NCI-H146 treated with DMSO at 0.1 percent for 48 hours (cell line): ENCODE measurements around the gene KAT8.

ENCODE experiments used
- DNase-seq: peaks from one replicate; lab custom pipeline; 2025; ENCODE audit not compliant: unreplicated experiment; lab: John Stamatoyannopoulos, UW

Gene KAT8

DNA sequence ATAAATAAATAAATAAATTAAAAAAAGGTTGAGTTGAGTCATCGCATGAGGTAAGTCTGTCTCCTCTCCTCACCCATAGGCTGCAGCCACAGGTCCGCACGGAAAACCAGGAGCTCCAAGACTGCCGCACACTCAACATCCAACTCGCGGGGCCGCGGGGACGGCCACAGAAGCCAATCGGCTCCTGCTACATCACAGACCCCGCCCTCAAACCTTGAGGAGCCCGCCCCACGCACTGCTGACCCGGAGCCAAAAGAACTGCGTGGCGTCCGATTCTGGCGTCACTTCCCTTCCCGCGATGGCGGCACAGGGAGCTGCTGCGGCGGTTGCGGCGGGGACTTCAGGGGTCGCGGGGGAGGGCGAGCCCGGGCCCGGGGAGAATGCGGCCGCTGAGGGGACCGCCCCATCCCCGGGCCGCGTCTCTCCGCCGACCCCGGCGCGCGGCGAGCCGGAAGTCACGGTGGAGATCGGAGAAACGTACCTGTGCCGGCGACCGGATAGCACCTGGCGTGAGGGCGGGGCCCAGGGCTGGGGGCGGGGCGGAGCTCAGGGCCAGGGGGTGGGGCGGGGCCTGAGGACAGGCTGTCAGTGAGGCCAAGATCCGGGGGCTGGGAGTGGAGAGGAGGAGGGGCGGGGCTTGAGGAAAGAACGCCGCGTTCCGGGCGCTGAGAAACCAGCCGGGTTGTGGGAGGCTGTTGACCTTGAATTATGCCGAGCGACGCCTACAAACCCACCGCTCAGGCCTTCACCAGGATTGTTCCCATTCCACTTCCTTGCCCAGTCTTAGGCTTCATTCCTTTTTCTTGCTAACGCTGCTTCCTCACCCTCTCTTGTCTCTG, at the start of gene KAT8:
Gene KAT8 (plus strand): TSS at position 281 of the 839 bp plus-strand sequence. CDS start 18 bp downstream, at position 299.
- peak; percentile 95 for DNase-seq

DNA sequence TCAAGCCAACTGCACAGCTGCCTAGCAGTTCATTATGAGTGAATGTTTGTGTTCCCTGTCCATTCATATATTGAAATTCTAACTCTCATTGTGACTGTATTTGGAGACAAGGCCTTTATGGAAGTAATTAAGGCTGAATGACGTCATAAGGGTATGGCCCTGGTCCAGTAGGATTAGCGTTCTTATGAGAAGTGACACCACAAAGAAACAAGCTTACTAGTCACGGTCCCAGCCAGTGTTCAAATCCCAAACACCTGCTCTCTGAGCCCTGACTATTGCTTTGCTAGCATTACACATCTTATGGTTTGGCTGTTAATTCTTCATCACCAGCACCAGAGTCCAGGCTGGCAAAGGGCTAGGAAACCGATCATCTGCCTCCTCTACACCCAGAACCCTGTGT, 45.6 kb upstream of the KAT8 start:
- no peak for DNase-seq

DNA sequence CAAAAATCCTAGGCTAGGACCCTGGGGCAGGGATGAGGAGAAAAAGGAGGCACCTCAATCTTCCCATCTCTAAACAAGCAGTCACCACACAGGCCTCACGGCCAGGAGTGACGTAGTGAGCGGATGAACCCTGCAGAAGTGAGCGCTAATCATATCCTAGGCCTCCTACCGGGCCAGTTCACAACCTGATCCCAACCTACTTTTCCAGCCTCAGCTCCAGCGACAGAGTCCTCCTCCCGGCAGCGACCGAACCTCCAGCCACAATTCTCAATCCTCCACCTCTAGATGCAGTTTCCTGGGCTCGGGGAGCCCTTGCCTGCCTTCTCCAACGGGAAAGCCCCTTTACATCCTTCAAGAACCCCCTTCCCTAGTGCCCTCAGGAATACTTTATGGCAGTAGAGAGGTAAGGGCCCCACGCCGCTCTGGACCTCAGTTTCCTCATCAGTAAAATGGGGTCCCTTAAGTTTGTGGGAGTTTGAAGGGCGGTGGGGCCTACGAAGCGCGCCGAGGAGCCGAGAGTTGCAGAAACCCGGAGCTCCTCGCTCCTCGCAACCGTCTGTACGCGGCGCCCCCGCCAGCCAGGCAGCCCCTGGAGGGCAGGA, 44.8 kb upstream of the KAT8 start:
- DNase-seq = no peak

DNA sequence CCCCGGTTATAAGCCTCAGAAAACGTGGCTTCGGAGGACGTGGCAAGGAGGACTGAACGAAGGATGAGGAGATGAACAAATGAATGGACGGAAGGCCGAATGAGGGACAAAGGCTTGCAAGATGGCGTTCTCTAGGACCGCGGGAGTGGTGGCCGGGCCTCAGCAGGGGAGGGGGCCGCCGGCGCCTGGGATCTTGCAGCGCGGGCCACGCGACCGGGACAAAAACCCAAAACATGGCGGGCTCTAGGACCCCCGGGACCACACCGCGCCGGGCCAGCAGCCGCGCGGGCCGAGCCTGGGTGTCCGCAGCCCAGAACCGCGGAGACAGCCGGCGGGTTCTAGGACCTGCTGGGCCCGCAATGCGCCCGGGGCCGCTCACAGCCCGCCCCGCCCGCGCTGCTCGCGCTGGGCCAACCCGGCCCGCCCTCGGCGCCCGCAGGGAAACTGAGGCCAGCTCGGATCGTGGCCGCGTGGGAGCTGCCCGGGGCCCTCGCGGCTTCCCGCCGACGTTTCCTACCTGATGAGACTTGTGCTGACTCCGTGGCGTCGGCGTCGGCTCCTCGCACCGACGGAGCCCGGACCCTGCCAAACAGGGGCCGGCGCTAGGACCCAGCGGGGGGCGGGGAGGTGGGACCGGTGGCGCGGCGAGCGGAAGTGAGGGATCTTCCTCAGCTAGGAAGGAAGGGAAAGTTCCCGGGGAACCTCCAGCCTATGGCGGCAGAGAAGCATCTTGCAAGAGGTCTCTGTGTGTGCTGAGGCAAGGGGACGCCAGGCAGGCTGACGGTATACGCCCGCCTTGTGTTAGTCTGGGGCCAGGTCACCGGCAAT, 44.1 kb upstream of the KAT8 start:
- DNase-seq = peak; percentile 83

DNA sequence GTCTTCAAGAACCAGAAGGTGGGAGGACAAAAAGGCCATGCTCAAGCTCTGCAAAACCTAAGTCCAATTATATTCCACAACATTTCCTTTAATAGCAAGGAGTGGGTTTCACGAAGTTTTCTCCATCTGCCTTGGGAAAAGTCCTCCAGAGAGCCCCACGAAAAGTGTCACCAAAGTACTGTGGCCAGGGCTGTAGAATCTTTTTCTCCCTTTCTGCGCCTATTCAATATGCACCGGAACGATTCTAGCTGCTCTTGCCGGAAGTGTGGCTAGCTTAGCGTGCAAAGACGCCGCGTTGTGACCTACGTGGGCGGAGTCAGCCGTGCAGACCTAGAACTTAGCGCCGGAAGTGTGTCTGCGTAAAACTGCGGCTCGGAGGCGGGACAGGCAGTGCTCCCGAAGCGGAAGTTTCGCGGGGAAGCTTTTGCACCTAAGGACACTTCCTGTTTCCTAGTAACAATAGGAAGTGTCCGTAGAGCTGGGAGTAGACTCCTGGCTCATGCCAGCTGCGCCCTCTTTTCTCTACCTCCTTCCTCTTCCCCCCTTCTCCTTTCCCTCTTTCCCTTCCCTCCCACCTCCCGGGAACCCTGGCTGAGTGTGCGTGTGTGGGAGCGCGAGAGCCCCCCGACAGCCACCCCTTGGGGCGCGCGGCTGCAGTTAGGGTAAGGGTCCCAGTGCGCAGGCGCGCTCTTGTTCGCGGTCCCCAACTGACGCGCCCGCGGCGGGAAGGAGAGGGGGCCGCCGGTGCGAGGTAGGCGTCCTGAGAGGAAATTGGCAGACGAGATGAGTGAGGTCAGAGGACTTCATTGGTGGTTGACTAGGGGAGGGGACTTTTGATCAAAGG, 43.3 kb upstream of the KAT8 start, which contains the start of the genes ZNF646 and ZNF668:
Gene ZNF646 (plus strand): TSS at position 453 of the 844 bp plus-strand sequence. CDS start 1,903 bp downstream, outside the sequence.
Gene ZNF668 (minus strand): TSS at position 271 of the 844 bp plus-strand sequence. CDS start 9,781 bp downstream, outside the sequence.
- DNase-seq = peak; percentile 99

DNA sequence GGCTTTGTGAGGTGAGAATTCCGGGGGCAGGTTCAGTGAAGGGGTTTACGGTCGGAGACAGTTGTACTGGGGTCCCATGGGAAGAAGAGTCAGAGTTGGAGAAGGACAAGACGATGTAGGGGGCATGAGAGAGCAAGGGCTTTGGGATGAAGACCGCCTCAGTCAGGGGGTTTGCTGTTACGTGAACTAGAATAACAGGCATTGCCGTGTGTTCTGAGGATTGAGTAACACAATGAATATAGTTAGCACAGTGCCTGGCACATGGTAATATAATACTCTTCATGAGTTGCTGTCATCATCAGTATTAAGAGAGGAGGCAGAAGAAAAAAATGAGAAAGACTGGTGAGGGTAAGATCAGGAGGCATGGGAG, 42.7 kb upstream of the KAT8 start:
- no peak for DNase-seq

DNA sequence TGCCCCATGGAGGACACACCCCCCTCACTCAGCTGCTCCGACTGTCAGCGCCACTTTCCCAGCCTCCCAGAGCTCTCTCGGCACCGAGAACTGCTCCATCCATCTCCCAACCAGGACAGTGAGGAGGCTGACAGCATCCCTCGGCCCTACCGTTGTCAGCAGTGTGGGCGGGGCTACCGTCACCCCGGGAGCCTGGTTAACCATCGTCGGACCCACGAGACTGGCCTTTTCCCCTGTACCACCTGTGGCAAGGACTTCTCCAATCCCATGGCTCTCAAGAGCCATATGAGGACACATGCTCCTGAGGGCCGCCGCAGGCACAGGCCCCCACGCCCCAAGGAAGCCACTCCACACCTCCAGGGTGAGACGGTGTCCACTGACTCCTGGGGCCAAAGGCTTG, 41.1 kb upstream of the KAT8 start:
- no peak for DNase-seq

DNA sequence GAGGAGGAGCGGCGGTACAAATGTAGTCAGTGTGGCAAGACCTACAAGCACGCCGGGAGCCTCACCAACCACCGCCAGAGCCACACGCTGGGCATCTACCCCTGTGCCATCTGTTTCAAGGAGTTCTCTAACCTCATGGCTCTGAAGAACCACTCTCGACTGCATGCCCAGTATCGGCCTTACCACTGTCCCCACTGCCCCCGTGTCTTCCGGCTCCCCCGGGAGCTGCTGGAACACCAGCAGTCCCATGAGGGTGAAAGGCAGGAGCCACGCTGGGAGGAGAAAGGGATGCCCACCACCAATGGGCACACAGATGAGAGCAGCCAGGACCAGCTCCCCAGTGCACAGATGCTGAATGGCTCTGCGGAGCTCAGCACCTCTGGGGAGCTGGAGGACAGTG, 40.4 kb upstream of the KAT8 start:
- no peak for DNase-seq

DNA sequence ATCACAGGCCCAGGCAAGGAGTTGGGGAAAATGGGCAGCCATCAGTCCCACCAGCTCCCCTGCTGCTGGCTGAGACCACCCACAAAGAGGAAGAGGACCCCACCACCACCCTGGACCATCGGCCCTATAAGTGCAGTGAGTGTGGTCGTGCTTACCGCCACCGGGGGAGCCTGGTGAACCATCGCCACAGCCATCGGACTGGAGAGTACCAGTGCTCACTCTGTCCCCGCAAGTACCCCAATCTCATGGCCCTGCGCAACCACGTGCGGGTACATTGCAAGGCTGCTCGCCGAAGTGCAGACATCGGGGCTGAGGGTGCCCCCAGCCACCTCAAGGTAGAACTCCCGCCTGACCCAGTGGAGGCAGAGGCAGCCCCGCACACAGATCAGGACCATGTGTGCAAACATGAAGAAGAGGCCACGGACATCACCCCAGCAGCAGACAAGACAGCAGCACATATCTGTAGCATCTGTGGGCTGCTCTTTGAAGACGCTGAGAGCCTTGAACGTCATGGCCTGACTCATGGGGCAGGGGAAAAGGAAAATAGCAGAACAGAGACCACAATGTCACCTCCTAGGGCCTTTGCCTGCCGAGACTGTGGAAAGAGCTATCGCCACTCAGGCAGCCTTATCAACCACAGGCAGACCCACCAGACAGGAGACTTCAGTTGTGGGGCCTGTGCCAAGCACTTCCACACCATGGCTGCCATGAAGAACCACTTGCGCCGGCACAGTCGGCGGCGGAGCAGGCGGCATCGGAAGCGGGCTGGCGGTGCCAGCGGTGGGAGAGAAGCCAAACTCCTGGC, 39.7 kb upstream of the KAT8 start:
- DNase-seq = no peak

DNA sequence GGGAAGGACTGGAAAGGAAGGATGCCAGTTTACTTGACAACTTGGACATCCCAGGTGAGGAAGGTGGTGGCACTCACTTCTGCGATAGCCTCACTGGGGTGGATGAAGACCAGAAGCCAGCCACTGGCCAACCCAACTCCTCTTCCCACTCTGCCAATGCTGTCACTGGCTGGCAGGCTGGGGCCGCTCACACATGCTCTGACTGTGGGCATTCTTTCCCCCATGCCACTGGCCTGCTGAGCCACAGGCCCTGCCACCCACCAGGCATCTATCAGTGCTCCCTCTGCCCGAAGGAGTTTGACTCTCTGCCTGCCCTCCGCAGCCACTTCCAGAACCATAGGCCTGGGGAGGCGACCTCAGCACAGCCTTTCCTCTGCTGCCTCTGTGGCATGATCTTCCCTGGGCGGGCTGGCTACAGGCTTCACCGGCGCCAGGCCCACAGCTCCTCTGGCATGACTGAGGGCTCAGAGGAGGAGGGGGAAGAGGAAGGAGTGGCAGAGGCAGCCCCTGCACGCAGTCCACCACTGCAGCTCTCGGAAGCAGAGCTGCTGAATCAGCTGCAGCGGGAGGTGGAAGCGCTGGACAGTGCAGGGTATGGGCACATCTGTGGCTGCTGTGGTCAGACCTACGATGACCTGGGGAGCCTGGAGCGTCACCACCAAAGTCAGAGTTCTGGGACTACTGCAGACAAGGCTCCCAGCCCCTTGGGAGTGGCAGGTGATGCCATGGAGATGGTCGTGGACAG, 38.7 kb upstream of the KAT8 start:
- no peak for DNase-seq

DNA sequence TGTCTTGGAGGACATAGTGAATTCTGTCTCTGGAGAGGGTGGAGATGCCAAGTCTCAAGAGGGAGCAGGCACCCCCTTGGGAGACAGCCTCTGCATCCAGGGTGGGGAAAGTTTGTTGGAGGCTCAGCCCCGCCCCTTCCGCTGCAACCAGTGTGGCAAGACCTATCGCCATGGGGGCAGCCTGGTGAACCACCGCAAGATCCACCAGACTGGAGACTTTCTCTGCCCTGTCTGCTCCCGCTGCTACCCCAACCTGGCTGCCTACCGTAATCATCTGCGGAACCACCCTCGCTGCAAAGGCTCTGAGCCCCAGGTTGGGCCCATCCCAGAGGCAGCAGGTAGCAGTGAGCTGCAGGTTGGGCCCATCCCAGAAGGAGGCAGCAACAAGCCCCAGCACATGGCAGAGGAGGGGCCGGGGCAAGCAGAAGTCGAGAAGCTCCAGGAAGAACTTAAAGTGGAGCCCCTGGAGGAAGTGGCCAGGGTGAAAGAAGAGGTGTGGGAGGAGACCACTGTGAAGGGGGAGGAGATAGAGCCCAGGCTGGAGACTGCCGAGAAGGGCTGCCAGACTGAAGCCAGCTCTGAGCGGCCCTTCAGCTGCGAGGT, 38.0 kb upstream of the KAT8 start:
- no peak for DNase-seq

DNA sequence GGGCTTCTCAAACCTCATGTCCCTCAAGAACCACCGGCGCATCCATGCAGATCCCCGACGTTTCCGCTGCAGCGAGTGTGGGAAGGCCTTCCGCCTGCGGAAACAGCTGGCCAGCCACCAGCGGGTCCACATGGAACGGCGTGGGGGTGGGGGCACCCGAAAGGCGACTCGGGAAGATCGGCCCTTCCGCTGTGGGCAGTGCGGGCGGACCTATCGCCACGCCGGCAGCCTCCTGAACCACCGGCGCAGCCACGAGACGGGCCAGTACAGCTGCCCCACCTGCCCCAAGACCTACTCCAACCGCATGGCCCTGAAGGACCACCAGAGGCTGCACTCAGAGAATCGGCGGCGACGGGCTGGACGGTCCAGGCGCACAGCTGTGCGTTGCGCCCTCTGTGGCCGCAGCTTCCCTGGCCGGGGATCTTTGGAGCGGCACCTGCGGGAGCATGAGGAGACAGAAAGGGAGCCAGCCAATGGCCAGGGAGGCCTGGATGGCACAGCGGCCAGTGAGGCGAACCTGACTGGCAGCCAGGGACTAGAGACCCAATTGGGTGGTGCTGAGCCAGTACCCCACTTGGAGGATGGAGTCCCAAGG, 37.3 kb upstream of the KAT8 start:
- no peak for DNase-seq

DNA sequence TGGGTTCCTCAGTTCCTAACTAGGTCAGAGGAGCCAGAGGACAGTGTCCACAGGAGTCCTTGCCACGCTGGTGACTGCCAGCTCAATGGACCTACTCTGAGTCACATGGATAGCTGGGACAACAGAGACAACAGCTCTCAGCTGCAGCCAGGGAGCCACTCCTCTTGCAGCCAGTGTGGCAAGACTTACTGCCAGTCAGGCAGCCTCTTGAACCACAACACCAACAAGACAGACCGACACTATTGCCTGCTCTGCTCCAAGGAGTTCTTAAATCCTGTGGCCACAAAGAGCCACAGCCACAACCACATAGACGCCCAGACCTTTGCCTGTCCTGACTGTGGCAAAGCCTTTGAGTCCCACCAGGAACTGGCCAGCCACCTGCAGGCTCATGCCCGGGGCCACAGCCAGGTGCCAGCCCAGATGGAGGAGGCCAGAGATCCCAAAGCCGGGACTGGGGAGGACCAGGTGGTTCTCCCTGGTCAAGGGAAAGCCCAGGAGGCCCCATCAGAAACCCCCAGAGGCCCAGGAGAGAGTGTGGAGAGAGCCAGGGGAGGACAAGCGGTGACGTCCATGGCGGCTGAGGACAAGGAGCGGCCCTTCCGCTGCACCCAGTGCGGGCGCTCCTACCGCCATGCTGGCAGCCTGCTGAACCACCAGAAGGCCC, 36.6 kb upstream of the KAT8 start:
- no peak for DNase-seq

DNA sequence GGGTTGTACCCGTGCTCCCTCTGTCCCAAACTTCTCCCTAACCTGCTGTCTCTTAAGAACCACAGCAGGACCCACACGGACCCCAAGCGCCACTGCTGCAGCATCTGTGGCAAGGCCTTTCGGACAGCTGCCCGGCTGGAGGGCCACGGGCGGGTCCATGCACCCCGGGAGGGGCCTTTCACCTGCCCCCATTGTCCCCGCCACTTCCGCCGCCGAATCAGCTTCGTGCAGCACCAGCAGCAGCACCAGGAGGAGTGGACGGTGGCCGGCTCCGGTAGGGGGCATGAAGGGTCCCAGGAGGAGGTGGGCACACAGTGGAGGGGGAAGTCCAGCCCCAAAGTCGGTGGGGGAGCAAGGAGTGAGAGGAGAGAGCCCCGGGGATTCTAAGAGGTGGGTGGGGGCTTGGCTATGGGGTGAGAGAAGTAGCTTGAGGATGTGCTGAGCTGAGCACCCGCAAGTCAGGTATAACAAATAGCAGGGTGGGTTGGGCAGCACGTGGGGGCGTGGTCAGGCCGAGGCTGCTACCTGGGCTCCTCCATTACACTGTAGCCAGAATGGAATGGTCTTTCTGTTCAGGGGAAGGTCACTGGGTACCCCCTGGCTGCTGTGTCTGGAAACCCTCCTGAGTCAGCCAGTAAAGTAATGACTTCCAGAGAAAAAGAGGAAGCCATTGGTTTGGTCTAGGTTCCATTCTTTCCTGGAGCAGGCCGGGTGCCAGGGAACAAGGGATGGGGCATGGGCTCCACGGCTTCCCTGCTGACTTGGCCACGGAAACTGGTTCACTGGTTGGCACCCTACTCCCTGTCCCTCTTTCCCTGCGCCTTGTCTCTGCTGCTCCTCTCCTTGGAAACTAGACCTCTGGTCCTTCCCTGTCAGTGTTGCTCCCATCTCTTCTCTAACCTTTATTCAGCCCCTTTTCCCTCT, 35.8 kb upstream of the KAT8 start:
- no peak for DNase-seq

DNA sequence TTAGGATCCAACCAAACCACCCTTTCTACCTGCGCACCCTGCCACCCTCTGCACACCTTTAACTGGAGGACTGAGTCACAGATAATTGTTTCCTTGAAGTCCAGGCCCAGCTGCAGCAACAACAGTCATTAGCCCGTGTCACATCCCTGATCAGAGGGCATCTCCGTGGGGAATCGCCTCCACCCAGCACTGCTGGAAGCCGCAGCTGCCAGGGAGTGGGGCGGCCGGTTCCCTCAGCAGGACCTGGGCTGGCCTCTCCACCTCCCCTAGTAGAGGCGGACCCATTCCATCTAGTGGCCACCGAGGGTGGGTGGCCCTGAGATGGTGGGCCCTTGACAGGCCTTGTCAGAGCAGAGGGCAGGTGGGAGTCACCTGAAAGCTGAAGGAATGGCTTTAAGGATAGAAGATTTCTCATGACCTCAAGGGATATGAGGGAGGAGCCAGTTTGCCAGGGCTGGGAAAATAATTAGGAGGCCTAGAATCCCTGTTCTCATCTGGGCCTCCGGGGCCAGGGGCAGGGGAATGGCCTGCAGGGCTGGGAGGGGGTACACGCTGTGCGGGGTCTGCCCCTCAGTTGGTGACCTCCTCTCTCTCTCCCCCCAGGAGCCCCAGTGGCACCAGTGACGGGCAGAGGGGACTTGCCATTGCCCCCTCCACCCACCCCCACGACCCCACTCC, 35.0 kb upstream of the KAT8 start:
- no peak for DNase-seq

DNA sequence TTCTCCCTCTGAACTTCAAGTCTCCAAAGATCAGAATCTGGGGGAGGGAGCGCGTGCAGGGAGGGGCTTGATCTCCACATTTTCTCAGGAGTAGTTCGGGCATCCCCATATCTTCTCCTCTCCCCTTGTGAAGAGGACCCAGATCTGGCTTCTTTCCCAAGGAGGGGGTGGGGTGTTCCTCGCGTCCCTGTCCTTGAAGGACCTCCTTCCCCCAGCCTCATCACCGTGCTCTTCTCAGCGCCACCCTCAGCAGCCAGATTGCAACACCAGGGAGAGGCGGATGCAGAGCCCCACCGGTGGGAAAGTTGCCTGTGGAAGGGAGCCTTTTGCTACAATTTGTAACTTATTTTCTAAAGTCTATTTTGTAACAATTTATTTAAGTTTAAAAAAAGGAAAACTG, 34.4 kb upstream of the KAT8 start:
- no peak for DNase-seq
